Testis (tissue), 3 donors: ENCODE data around the gene CXCL13. TPM values are rescaled to one million over a fixed set of nuclear protein-coding genes. Genes with fewer than 3 reads are reported as not detected.
A peak's percentile ranks its signal among the peaks of the same experiment; 100 is the strongest.

ENCODE experiments used
- DNase-seq: peaks from one replicate; pipeline ENCODE4 v3.0.0-alpha.2; 2019
- H3K27ac ChIP-seq, 2 donors: fragments of 200-600 bp; sonication (generic); one replicate each; pipeline ENCODE4 v1.5.1; 2019
- H3K27me3 ChIP-seq: fragments of 200-600 bp; sonication (generic); one replicate; pipeline ENCODE4 v1.5.1; 2019
- H3K36me3 ChIP-seq: fragments of 200-600 bp; sonication (generic); one replicate; pipeline ENCODE4 v1.5.1; 2017; ENCODE audit warnings: low read depth; ENCODE audit errors: missing control alignments
- H3K4me1 ChIP-seq: fragments of 200-600 bp; sonication (generic); one replicate; pipeline ENCODE4 v1.5.1; 2019
- H3K4me3 ChIP-seq, 2 donors: fragments of 200-600 bp; sonication (generic); one replicate each; pipeline ENCODE4 v1.5.1; 2017 to 2019
- H3K9me3 ChIP-seq: fragments of 200-600 bp; sonication (generic); one replicate; pipeline ENCODE4 v1.5.1; 2017
- CTCF ChIP-seq, 3 experiments: fragments of 450-650 bp in 2 of 3; fragments of 200-600 bp in 1 of 3; sonication (generic) in 1 of 3; IDR thresholded peaks; one replicate each; pipeline ENCODE4 v1.5.1; 2016 to 2019; ENCODE audit warnings: antibody characterized with exemption in 3 of 3, mild to moderate bottlenecking in 2 of 3, moderate library complexity in 1 of 3
- POLR2A ChIP-seq: fragments of 450-650 bp; IDR thresholded peaks from one replicate; pipeline ENCODE4 v1.6.1; 2017; ENCODE audit warnings: antibody characterized with exemption, mild to moderate bottlenecking, moderate library complexity
- WGBS, 2 donors: methylation state at CpG; one replicate each; pipeline ENCODE4 v1.1.5; 2018; 5-methylcytosine and 5-hydroxymethylcytosine counted together
- intact Hi-C: fragments of 100-400 bp; cut with DNase I; formaldehyde crosslinking; loops from one replicate; pipeline ENCODE4 v1.15.1; 2023; ENCODE audit warnings: low total_unique reads
- polyA plus RNA-seq: library from polyadenylated mRNA; stranded (reverse); fragments of 350-450 nt; fragmentation: Illumina TruSeq; extraction: RNeasy Lipid Tissue Mini Kit (QIAGEN cat#74804); gene quantifications from one replicate; pipeline ENCODE4 v1.2.3, GENCODE V29; 2014; ENCODE audit warnings: low read depth, low replicate concordance; ENCODE audit not compliant: insufficient read depth
- total RNA-seq, 2 donors: library from RNA; depleted of rRNA; stranded (reverse); fragments of >200 nt; gene quantifications; one replicate each; pipeline ENCODE4 v1.2.3, GENCODE V29; 2016

Gene CXCL13
- total and polyA plus RNA-seq, 3 donors from 2014 or later = 0.56 to 2.0 (median 1.7) TPM

- Histone ChIP-seq H3K9me3 (no peaks in the 10 kb centered on the region), H3K36me3 (no peaks in the 10 kb centered on the region), H3K27me3 (no peaks in the 10 kb centered on the region), H3K4me1 (no peaks in the 10 kb centered on the region), H3K4me3 (no peak overlapping the region), H3K27ac (no peak overlapping the region)
- no peak for DNase-seq
- intact Hi-C loops = loop anchor here (10.0 kb wide), 1 partner anchor 230 kb away; no protein-coding TSS in a partner anchor
- TF ChIP-seq CTCF (IDR thresholded peaks at IDR 0.05) = no peak
- TF ChIP-seq POLR2A = no peak
- 87 to 88% methylated on average over 5 of the region's 5 CpGs for WGBS, 2 donors
Measured at GRCh38 chr4:77615153-77615552, 9.5 kb downstream of the CXCL13 start.

- WGBS, 2 donors = 67 to 72% methylated on average over 5 of the region's 5 CpGs
- intact Hi-C loops = loop anchor here (10.0 kb wide), 1 partner anchor 232 kb away; no protein-coding TSS in a partner anchor
- no peaks in the 10 kb centered on the region for H3K36me3 ChIP-seq
Measured at GRCh38 chr4:77617203-77617602, 11.6 kb downstream of the CXCL13 start.

GRCh38 chr4:77618383-77619241 is 13.0 kb downstream of the CXCL13 start:
- DNase-seq = peak; percentile 92
- Histone ChIP-seq H3K4me3 (no peak overlapping the region), H3K36me3 (no peaks in the 10 kb centered on the region), H3K27ac (no peak overlapping the region), H3K27me3 (no peaks in the 10 kb centered on the region), H3K4me1 (no peaks in the 10 kb centered on the region), H3K9me3 (no peaks in the 10 kb centered on the region)
- WGBS, 2 donors = 6 to 11% methylated on average over 12 of the region's 12 CpGs
- TF ChIP-seq POLR2A = no peak
- TF ChIP-seq CTCF (IDR thresholded peaks at IDR 0.05) = peak; percentile 73 to 83 (median 78)
- intact Hi-C loops = loop anchor here (10.0 kb wide), 1 partner anchor 234 kb away; no protein-coding TSS in a partner anchor

More at GRCh38 chr4:77617203-77617602, 11.6 kb downstream of the CXCL13 start:
- H3K4me1 ChIP-seq = no peaks in the 10 kb centered on the region
- no peak overlapping the region for H3K27ac ChIP-seq
- H3K4me3 ChIP-seq = no peak overlapping the region
- no peaks in the 10 kb centered on the region for H3K27me3 ChIP-seq
- no peak for DNase-seq
- TF ChIP-seq POLR2A = no peak
- TF ChIP-seq CTCF (IDR thresholded peaks at IDR 0.05) = no peak
- H3K9me3 ChIP-seq = no peaks in the 10 kb centered on the region

GRCh38 chr4:77619408-77619807 is 13.8 kb downstream of the CXCL13 start:
- DNase-seq = no peak
- no peaks in the 10 kb centered on the region for H3K27me3 ChIP-seq
- H3K27ac ChIP-seq = no peak overlapping the region
- TF ChIP-seq CTCF (IDR thresholded peaks at IDR 0.05) = no peak
- TF ChIP-seq POLR2A = no peak
- no peaks in the 10 kb centered on the region for H3K36me3 ChIP-seq
- intact Hi-C loops = loop anchor here (10.0 kb wide), 1 partner anchor 235 kb away; no protein-coding TSS in a partner anchor
- no peaks in the 10 kb centered on the region for H3K9me3 ChIP-seq
- WGBS, 2 donors = 73 to 78% methylated on average over 1 of the region's 1 CpG
- no peak overlapping the region for H3K4me3 ChIP-seq
- no peaks in the 10 kb centered on the region for H3K4me1 ChIP-seq
